ENCODE measurements around the gene PRKAR1B. TPM values are rescaled to one million over a fixed set of nuclear protein-coding genes. Genes with fewer than 3 reads are reported as not detected.

The PRKAR1B gene
- total RNA-seq, 1 donor from 2014 or later, result 14.7 TPM

GRCh38 chr7:500521-501420 is 226.3 kb downstream of the PRKAR1B start:
- Histone ChIP-seq H3K27ac (ENCODE audit: low read depth, low read length) (no peak overlapping the region), H2AFZ (ENCODE audit: low read depth, low read length) (no peak overlapping the region), H3K9ac (ENCODE audit: low read length) (no peak overlapping the region), H3K4me2 (ENCODE audit: low read length) (no peak overlapping the region), H3K27me3 (ENCODE audit: insufficient read depth, low read length) (no peaks in the 10 kb centered on the region), H3K4me1 (ENCODE audit: insufficient read depth, low read length) (no peaks in the 10 kb centered on the region), H4K20me1 (ENCODE audit: insufficient read depth, low read length) (peaks cover 83% of the 10 kb centered on the region), H3K79me2 (ENCODE audit: insufficient read depth, low read length) (peaks cover 28% of the 10 kb centered on the region), H3K9me3 (ENCODE audit: insufficient read depth, low read depth, low read length) (no peaks in the 10 kb centered on the region), H3K4me3 (ENCODE audit: insufficient read depth, low read depth, low read length) (no peak overlapping the region), H3K36me3 (ENCODE audit: insufficient read depth, low read length) (peaks cover 28% of the 10 kb centered on the region)
- Mint-ChIP-seq H3K9me3 (ENCODE audit: unreplicated experiment) (no peaks in the 10 kb centered on the region), H3K27ac (ENCODE audit: unreplicated experiment) (no peak overlapping the region), H3K4me1 (ENCODE audit: low read depth, unreplicated experiment) (peaks cover 3% of the 10 kb centered on the region), H3K36me3 (ENCODE audit: low read depth, unreplicated experiment) (peaks cover 29% of the 10 kb centered on the region), H3K4me3 (ENCODE audit: unreplicated experiment) (no peak overlapping the region), H3K27me3 (ENCODE audit: low read depth, unreplicated experiment) (no peaks in the 10 kb centered on the region)
- FAIRE-seq, result no peak
- no peak for DNase-seq (ENCODE audit: low read depth)
- TF ChIP-seq EZH2 (IDR thresholded peaks at IDR 0.05; ENCODE audit: insufficient read depth, low read length), result no peak
- no peak for TF ChIP-seq CTCF (IDR thresholded peaks at IDR 0.05; ENCODE audit: insufficient read depth, low read depth, low read length)

- peaks cover 20% of the 10 kb centered on the region for H3K79me2 ChIP-seq (ENCODE audit: insufficient read depth, low read length)
- peaks cover 26% of the 10 kb centered on the region for H3K36me3 Mint-ChIP-seq (ENCODE audit: low read depth, unreplicated experiment)
- peaks cover 28% of the 10 kb centered on the region for H3K36me3 ChIP-seq (ENCODE audit: insufficient read depth, low read length)
- H3K27me3 ChIP-seq (ENCODE audit: insufficient read depth, low read length), result no peaks in the 10 kb centered on the region
- no peak overlapping the region for H3K27ac Mint-ChIP-seq (ENCODE audit: unreplicated experiment)
- no peaks in the 10 kb centered on the region for H3K4me1 ChIP-seq (ENCODE audit: insufficient read depth, low read length)
- DNase-seq (ENCODE audit: low read depth) (no peak), FAIRE-seq (no peak)
- no peak overlapping the region for H3K4me2 ChIP-seq (ENCODE audit: low read length)
- no peak overlapping the region for H3K4me3 Mint-ChIP-seq (ENCODE audit: unreplicated experiment)
- H2AFZ ChIP-seq (ENCODE audit: low read depth, low read length), result no peak overlapping the region
- H3K27me3 Mint-ChIP-seq (ENCODE audit: low read depth, unreplicated experiment), result no peaks in the 10 kb centered on the region
- no peaks in the 10 kb centered on the region for H3K9me3 Mint-ChIP-seq (ENCODE audit: unreplicated experiment)
- TF ChIP-seq CTCF (IDR thresholded peaks at IDR 0.05; ENCODE audit: insufficient read depth, low read depth, low read length) (no peak), EZH2 (IDR thresholded peaks at IDR 0.05; ENCODE audit: insufficient read depth, low read length) (no peak)
- peaks cover 75% of the 10 kb centered on the region for H4K20me1 ChIP-seq (ENCODE audit: insufficient read depth, low read length)
- H3K9me3 ChIP-seq (ENCODE audit: insufficient read depth, low read depth, low read length), result no peaks in the 10 kb centered on the region
- no peak overlapping the region for H3K4me3 ChIP-seq (ENCODE audit: insufficient read depth, low read depth, low read length)
- no peak overlapping the region for H3K9ac ChIP-seq (ENCODE audit: low read length)
- no peak overlapping the region for H3K27ac ChIP-seq (ENCODE audit: low read depth, low read length)
- H3K4me1 Mint-ChIP-seq (ENCODE audit: low read depth, unreplicated experiment), result peaks cover 3% of the 10 kb centered on the region
These were observed 227.1 kb downstream of the PRKAR1B start for GRCh38 chr7:499853-500485.

Other genes with a start within 250 kb of the PRKAR1B start
- gene PDGFA, start 207.4 kb downstream of the PRKAR1B start, total RNA-seq, result 47.1 and 52.9 TPM in 2 replicates
- gene DNAAF5, start 582 bp downstream of the PRKAR1B start, total RNA-seq, result 24.5 and 25.9 TPM in 2 replicates
- 109 and 121 TPM in 2 replicates for gene SUN1, start 105.2 kb upstream of the PRKAR1B start, total RNA-seq
- gene GET4, start 149.3 kb upstream of the PRKAR1B start, total RNA-seq, result 32.1 and 43.0 TPM in 2 replicates
- gene ADAP1, start 227.4 kb upstream of the PRKAR1B start, total RNA-seq, result 4.7 and 4.8 TPM in 2 replicates
- 13.4 and 13.8 TPM in 2 replicates for gene COX19, start 248.3 kb upstream of the PRKAR1B start, total RNA-seq

All from astrocyte (in vitro differentiated cells and primary cell).